Raji (cell line): ENCODE measurements around the gene MAPKAPK3.

Experiments used
- POLR2A ChIP-seq: IDR thresholded peaks from 2 replicates; pipeline ENCODE4 v1.6.1; 2011; ENCODE audit warnings: low read depth, low read length, control low read depth; ENCODE audit not compliant: insufficient read depth

The MAPKAPK3 gene

DNA sequence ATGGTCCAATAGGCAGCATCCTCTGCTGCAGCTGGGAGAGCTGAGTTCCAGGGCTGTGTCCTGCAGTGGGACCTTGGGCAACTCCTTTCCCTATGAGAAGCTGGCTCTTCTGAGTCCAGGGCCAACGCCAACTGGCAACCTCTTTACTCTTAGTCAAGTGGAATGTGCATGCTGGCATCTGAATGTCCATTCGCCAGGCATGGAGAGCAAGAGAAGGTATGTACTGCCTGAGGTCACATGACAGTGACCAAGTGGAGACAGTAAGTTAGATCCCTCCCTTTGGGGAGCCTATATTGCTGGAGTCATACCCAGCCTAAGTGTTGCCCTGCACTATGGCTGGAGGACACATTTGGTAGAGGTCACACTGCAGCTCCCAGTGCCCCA, 35.5 kb upstream of the MAPKAPK3 start:
- TF ChIP-seq POLR2A = no peak

DNA sequence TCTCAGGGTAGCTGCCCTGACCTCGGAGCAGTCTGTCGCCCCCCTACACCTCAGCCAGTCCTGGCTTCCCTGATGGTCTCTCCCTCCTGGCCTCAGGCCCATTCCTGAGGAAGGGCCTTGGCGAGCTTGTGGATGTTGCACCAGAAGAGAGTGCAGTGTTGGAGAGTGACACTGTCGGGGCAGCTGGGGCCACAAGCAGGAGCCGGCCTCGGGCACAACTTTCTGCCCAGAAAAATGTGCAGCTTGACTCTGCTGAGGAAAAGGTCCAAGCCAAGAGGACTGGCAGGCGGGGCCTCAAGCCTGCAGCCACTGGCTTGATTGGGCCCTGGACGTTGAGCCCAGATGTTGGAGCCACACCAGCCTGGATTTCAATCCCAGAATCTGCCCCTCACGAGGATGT, 34.9 kb upstream of the MAPKAPK3 start:
- TF ChIP-seq POLR2A = no peak

DNA sequence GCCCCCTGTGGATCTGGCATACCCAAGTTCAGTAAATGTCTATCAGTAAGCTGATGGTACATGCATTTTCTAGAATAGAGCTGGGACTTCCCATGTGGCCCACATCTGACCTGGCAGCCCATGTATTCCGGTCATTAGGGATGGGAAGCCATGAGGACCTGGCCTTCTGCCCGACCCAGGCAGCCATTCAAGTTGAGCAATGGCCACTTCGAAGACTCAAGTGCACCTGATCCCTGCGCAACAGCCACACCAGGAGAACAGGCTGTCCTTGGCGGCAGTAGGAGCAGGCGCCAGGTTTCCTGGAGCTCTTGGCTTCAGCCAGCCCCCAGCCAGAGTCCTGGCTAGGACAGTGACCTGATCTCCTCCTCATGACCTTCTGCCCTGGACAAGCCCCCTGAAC, 33.1 kb upstream of the MAPKAPK3 start:
- no peak for TF ChIP-seq POLR2A

DNA sequence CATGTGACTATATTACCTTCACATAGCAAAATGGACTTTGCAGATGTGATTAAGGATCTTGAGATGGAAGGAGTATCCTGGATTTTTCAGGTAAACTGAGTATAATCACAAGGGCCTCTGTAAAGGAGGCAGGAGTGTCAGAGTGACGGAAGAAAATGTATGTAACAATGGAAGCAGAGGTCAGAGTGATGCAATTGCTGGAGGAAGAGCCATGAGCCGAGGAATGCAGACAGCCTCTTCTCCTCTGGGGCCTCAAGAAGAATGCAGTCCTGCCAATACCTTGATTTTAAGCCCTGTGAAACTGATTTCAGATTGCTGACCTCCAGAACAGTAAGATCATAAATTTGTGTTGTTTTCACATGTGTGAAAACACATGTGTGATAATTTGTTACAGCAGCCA, 32.6 kb upstream of the MAPKAPK3 start:
- TF ChIP-seq POLR2A = no peak

DNA sequence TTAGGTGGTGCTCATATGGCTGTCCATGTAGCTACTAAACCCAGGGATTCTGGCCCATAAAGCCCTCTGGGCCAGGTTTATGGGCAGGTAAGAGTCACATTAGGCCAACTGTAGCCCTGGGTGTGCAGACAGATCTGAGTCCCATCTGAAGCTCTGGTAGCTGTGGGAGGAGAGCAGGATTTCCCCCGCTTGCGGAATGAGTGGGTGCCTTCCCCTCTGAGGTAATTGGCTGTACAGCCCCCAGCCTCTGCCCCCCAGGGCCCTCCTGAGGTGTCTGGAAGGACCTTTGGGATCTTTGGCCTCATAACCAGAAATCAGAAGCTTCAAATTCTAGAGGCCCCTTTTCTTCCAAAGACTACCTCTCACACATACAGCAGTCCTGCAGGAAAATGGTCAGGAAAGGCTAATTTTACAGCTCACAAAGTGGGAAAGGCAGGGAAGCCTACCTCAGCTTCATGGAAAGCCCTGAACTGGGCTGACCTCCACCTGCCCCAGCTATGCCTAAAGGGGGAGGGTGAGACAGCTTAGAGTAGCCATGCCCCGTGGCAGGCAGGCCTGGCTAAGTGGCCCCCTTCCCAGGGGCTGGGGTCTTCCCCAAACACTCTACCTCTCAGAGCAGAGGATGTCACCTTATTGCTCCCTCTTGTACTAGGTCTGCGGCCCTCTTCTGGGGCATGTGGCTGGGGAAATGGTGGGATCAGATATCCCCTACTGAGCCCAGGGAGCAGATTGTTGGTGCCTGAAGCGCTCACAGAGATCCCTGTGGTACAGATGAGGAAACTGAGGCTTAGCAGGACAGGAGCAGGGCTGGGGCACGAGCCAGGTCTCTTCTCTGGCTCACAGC, 30.8 kb upstream of the MAPKAPK3 start:
- no peak for TF ChIP-seq POLR2A

DNA sequence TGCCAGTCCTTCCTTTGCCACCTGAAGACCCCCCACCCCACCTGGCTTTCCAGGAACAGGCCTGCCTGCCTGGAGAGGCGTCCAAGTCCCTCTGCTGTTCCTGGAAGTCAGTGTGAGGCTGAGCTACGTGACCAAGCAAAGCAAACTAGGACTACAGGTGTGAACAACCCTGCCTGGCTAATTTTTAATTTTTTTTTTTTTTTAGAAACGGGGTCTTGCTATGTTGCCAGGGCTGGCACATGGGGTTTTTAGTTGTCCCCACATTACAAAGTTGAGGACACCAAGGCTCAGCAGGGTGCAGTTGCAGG, 30.2 kb upstream of the MAPKAPK3 start:
- TF ChIP-seq POLR2A = no peak

DNA sequence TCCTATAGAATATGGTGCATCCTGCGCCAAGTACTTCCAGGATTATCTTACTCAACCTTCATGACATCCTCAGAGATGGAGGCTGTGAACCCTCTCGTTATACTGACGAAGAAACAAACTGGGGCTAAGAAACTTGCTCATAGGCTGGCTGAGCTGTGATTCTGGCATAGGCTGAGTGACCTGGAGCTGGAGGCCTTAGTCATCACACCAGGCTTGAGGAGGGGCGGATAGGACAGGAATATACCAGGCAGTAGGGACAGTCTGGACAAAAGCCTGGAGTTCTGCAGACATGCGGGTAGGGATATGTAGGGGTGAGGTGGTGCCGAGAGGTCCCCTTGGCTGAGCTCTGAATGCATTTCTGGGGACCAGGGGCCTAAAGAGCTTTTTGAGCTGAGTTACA, 29.6 kb upstream of the MAPKAPK3 start:
- TF ChIP-seq POLR2A = no peak

DNA sequence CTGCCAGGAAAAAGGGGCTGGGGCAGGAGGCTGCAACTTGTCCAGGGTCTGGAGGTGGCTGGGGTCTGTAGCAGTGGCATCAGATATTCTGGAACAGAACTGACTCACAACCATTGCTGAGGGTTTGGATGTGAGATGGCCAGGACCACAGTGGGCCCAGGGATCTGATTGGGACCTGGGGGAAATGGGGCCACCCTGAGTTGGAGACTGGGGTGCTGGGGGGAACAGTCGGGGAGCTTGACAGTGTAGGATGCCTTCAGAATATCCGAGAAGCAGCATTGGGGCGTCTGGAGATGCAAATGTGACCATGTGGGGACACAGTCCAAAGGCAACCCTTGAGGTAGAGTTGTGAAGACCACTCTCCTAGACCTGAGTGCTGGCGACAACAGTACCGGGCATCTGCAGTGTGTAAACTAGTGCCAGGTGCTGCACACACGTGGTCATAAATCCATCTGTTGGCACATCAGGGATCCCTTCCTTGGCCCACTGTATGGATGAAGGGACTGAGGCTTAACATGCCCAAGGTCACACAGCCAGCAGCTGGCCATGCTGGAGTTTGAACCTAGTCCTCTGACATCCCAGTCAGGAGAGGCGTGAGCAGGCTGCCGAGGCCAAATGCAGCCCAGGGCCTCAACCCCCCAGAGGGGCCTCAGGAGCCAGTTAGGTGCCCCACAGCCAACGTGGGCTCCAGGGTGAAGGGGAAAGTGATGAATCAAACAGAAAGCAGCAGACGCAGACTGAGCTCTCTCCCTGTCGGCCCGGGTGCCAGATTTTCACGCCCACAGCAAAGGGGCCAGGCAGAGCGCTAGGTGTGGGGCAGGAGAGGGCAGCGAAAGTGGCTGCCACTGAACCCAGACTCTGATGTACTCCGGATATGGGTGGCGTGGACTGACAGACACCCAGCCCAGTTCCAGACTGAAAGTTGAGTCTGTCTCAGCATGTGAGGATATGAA, 28.9 kb upstream of the MAPKAPK3 start:
- peak; percentile 19; the same call in 1 of the 2 replicates for TF ChIP-seq POLR2A

DNA sequence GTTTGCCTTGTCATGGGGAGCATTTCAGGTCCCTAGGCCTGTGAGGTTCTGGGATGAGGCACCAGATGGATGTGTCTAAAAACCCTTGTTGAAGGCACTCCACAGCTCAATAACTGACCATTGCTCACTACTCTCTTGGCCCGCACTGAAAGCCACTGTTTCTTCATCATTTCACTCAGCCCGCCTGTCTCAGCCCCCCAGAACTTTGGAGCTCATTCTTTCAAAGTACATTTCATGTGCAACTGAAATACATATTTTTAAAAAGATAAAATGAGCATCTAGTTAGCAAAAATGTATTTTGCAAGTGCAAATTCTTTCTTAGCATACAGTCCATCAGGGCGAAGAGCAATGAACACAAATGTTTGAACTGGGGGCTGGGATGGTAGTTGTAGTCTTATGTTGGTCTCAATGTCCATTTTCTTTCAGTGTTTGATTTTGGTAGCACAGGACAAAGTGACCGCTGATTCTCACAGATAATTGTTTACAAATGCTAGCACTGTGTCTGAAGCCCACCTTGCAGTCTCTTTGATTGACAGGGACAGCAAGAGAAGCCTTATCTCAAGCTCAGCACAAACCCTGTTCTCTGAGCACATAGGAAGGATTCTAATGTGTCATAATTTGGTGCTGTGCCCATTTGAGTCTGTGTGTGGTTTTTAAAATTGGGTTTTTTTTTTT, 28.1 kb upstream of the MAPKAPK3 start:
- TF ChIP-seq POLR2A = no peak

DNA sequence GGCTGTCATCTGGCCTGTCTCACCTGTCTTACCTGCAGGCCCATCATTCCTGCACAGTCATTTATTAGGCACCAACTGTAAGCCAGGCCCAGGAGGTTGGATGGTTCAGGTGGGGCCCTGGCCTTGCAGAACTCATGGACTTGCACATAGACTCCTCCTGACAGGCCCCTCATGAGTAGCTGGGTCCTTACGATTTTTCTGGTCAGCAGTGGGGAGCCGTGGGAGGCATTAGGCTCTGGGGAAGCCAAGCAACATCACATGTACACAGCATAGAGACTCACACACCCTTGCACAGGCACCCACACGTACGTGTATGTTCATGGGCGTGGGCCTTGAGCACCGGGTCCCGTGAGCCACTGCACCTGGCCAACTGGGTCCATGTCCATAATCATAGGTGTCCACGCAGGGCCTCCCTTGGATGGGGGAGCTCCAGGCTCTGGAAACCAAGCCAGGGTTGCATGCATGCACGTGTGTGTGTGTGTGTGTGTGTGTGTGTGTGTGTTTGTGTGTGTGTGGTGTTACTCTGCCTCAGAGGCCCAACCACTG, 25.7 kb upstream of the MAPKAPK3 start:
- TF ChIP-seq POLR2A = no peak

DNA sequence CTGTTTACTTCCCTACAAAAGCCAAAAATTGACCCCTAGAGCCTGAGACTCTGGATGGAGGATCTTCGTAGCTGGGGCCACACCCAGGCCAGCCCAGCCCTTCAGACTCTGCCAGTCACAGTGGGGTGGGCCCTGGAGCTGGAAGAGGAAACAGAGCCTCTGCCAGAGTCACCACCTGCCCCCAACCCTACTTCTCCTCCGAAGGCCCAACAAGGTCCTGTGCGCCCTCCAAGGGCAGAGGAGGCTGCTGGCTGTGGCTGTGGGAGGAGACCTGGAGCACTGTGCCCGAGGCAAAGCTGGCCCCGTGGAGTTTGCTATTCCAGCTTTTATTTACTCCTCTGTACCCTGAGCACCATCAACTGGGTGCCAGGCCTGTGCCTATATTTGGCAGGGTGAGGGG, 24.4 kb upstream of the MAPKAPK3 start:
- no peak for TF ChIP-seq POLR2A

DNA sequence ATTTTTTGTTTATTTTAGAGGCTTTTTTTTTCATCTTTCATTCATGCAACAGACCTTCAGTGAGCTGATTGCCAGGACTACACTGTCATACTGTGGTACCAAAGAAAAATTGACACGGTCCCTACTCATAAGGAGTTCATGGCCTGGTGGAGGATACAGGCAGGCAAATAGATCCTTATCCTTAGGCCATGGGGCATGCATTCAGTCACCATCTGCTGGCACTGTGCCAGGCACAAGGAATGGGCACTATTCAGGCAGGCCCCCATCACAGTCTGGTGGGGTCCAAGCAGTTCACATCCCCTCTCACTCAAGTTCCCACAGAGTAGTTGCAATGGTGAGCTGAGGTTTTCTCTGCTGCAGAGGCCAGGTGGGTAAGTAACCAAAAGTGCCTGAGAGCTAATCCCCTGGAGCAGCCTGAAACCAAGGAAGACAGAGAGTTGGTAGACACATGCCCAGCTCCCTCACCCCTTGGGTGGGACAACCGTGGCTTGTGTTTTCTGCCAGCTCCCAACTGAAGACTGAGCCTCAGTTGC, 22.6 kb upstream of the MAPKAPK3 start:
- TF ChIP-seq POLR2A = no peak

DNA sequence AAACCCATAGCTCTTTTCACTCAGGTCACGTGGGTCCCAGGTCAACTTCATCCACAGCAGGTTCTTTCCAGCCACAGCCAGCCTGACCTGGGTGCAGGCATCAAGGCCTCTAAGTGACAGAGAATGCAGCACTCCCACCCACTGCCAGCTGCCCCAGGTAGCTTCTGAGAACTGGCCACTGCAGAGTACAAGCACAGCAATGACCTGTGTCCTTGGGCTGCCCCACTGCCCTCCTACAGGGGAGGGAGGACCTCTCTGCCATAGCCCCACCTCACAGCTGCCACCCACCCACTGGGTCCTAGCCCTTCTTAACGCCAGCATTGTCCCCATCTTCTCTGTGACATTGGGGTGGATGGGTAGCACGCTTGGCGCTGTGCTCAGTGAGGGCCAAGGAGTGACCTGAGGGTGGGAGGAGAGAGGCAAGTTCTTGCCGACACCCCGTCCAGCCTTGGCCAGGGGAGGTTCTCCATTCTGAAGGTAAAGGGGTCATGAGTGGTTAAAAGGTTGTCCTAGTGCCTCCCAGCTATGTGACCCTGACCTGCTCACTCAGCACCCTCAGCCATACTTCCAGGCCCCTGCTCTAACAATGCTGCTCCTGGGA, 17.7 kb upstream of the MAPKAPK3 start:
- TF ChIP-seq POLR2A = no peak

DNA sequence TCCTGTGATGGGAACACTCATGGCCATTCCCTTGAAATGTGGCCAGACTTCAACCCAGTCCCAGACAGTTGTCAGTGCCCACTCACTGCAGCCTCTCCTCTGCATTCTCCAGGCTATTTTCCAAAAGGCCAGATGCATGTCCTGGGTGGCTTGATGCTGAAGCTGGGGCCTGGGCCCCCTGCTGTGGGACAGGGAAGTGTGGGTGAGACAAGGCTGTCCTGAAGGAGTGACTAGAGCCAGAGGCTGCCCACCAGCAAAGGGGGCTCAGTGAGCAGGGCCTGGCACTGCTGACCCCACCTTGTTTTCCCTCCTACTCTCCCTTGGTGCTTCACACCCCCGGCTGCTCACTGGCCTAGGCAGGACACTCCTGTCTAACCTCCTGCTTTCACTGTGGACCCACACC, 17.2 kb upstream of the MAPKAPK3 start:
- no peak for TF ChIP-seq POLR2A
